GM21619 (cell line): ENCODE results near the gene C14orf119.

ENCODE experiments used
- ATAC-seq: cut with Tn5 transposase; IDR thresholded peaks from one replicate; pipeline ENCODE4 v1.9.1; 2021; ENCODE audit not compliant: unreplicated experiment

C14orf119 gene

GRCh38 chr14:23086565-23086964 is 8.7 kb upstream of the C14orf119 start:
- no peak for ATAC-seq

- ATAC-seq = no peak
These were observed 5.6 kb upstream of the C14orf119 start for GRCh38 chr14:23089498-23090253.

GRCh38 chr14:23090254-23090636 is 5.1 kb upstream of the C14orf119 start:
- no peak for ATAC-seq

- ATAC-seq = no peak
These were observed 3.7 kb upstream of the C14orf119 start for GRCh38 chr14:23091294-23092225.

- ATAC-seq = no peak
These were observed 2.2 kb upstream of the C14orf119 start for GRCh38 chr14:23093104-23093503.

GRCh38 chr14:23093526-23093925 is 1.8 kb upstream of the C14orf119 start:
- no peak for ATAC-seq

GRCh38 chr14:23093991-23094665 is 1.2 kb upstream of the C14orf119 start:
- ATAC-seq = no peak

- peak; percentile 26 for ATAC-seq
These were observed 574 bp upstream of the C14orf119 start, which contains the start of gene ACIN1 for GRCh38 chr14:23094666-23095195. ACIN1 (minus strand) TSS chr14:23095136; CDS start chr14:23095112, 24 bp downstream.

GRCh38 chr14:23097786-23098185 is 2.5 kb downstream of the C14orf119 start:
- no peak for ATAC-seq

- no peak for ATAC-seq
These were observed 4.0 kb downstream of the C14orf119 start for GRCh38 chr14:23099212-23099861.

- no peak for ATAC-seq
These were observed 6.1 kb downstream of the C14orf119 start for GRCh38 chr14:23101213-23101970.

GRCh38 chr14:23101986-23102625 is 6.8 kb downstream of the C14orf119 start:
- ATAC-seq = no peak

- ATAC-seq = no peak
These were observed 7.5 kb downstream of the C14orf119 start for GRCh38 chr14:23102801-23103200.

GRCh38 chr14:23103581-23103980 is 8.3 kb downstream of the C14orf119 start:
- no peak for ATAC-seq

GRCh38 chr14:23104070-23104590 is 8.8 kb downstream of the C14orf119 start:
- ATAC-seq = no peak

GRCh38 chr14:23104591-23105347 is 9.5 kb downstream of the C14orf119 start, which contains the start of gene CIROP:
CIROP (minus strand) TSS chr14:23104989; CDS start chr14:23104920, 69 bp downstream.
- no peak for ATAC-seq

- no peak for ATAC-seq
These were observed 10.1 kb downstream of the C14orf119 start for GRCh38 chr14:23105348-23105824.

- ATAC-seq = no peak
These were observed 11.4 kb downstream of the C14orf119 start for GRCh38 chr14:23106747-23107045.
